Testis (tissue), 2 donors: ENCODE measurements around the gene LMX1A.

Source experiments
- POLR2A ChIP-seq: fragments of 450-650 bp; IDR thresholded peaks from one replicate; pipeline ENCODE4 v1.6.1; 2017; ENCODE audit warnings: antibody characterized with exemption, mild to moderate bottlenecking, moderate library complexity
- TF ChIP-seq, protein P1 (sequence below), 3 experiments: fragments of 450-650 bp in 2 of 3; fragments of 200-600 bp in 1 of 3; sonication (generic) in 1 of 3; IDR thresholded peaks; one replicate each; pipeline ENCODE4 v1.5.1; 2016 to 2019; ENCODE audit warnings: antibody characterized with exemption in 3 of 3, mild to moderate bottlenecking in 2 of 3, moderate library complexity in 1 of 3

DNA sequence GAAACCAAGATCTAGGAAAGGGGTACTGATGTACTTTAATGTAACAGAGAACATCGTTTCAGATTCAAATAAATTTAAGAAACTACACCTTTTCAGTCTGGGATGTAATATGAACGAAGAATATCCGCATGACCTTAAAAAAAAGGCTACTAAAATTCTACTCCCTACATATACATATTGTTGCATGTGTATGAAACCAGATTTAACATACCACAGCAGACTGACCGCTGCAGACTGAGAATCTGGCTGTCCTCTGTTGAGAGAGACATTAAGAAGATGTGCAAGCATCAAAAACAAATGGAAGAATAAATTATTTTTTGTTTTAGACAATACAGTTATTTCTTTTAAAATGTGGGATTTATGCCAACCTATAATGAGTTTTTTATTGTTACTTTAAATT, 166.6 kb downstream of the LMX1A start:
- TF ChIP-seq, protein P1, sequence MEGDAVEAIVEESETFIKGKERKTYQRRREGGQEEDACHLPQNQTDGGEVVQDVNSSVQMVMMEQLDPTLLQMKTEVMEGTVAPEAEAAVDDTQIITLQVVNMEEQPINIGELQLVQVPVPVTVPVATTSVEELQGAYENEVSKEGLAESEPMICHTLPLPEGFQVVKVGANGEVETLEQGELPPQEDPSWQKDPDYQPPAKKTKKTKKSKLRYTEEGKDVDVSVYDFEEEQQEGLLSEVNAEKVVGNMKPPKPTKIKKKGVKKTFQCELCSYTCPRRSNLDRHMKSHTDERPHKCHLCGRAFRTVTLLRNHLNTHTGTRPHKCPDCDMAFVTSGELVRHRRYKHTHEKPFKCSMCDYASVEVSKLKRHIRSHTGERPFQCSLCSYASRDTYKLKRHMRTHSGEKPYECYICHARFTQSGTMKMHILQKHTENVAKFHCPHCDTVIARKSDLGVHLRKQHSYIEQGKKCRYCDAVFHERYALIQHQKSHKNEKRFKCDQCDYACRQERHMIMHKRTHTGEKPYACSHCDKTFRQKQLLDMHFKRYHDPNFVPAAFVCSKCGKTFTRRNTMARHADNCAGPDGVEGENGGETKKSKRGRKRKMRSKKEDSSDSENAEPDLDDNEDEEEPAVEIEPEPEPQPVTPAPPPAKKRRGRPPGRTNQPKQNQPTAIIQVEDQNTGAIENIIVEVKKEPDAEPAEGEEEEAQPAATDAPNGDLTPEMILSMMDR (IDR thresholded peaks at IDR 0.05): no peak
- TF ChIP-seq POLR2A: no peak
